ENCODE data around the gene SERPINB13.
"Not testable (repeated sequence)": the region's sequence is repeated elsewhere in the genome, so short reads cannot be mapped to it uniquely, and the experiment has no call there.

The SERPINB13 gene

DNA sequence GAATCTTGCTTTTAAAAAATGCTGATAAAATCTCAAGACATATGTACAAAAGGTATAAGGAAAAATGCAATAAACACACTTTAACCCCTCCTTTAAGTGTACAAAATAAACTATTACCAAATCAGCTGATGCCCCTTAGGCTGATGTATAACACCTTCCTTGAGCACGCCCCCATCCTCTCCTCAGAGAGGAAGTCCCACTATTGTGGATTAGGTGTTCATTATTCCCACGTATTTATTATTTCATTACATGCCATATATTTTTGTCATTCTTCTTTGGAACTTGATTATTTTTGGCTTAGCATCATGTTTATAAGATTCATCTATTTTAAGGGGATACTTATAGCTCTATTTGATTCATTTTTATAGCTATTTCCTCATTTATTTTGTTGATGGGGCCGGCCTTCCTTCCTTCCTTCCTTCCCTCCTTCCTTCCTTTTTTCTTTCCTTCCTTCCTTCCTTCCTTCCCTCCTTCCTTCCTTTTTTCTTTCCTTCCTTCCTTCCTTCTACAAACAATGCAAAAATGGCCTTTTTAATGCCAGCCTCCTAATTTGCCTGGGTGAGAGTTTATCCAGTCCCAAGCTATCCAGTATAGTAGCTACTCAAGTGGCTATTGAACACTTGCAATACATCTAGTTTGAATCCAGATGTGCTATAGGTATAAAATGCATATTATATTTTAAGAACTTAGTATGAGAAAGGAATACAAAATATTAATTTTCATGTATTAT, 4.0 kb downstream of the SERPINB13 start:
- no peak for DNase-seq

DNA sequence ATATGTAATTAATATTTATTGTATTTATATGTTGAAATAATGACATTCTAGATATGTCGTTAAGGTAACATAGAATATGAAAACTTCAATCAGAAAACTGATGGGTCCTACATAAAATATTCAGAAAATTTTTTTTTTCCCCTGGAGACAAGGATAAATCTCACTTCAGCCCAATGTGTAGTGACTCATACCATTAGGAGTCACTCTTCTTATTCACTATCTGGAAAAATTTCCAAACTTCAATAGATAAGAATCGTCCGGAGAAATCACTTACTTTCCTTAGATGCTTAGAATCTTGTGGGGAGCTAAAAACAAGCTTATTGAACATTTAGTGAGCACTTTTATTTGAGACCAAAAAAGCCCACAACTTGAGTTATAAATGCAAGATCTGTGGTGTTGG, 4.6 kb downstream of the SERPINB13 start:
- no peak for DNase-seq

DNA sequence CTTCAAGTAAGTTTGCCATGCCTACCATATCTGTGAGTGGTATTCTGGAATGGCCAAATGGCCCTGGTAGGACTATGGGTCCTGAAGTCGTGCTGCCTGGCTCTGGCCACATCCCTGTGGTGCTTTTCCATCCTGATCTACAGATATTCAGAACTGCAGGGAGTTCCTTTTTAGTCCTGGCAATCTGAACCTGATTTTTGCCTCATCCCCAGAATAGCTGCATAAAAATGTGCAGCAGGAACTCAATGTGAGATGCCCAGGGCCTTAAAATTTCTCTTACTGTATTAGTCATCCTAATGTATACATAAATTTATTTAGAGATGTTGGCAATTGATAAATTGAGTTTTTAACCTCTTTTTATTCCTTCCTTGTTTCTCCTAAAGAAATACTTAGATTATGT, 5.3 kb downstream of the SERPINB13 start:
- DNase-seq, result no peak

DNA sequence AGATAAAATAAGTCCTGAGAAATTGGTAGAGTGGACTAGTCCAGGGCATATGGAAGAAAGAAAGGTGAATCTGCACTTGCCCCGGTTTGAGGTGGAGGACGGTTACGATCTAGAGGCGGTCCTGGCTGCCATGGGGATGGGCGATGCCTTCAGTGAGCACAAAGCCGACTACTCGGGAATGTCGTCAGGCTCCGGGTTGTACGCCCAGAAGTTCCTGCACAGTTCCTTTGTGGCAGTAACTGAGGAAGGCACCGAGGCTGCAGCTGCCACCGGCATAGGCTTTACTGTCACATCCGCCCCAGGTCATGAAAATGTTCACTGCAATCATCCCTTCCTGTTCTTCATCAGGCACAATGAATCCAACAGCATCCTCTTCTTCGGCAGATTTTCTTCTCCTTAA, 9.8 kb downstream of the SERPINB13 start:
- no peak for DNase-seq

DNA sequence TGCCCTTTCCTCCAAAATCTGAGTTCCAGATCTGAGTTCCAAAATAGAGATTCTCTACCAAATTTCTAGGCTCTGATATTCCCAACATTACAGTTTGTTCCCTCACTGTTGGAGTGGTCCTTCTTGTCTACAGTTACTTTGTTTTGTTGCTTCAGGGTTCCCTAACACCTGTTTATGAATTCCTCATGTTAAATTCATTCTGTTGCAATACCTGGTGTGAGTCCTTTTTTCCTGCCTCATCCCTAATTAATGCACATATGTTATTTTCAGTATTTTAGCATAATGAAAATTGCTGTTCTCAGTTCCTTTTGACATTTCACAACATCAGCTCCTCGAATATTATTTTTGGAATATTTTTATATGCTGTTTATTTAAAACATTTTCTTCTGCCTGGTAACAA, 16.2 kb downstream of the SERPINB13 start:
- no peak for DNase-seq

GRCh38 chr18:63603772-63604171, 16.6 kb downstream of the SERPINB13 start:
- DNase-seq, result no peak

GRCh38 chr18:63604791-63605567, 17.8 kb downstream of the SERPINB13 start:
- no peak for DNase-seq

DNA sequence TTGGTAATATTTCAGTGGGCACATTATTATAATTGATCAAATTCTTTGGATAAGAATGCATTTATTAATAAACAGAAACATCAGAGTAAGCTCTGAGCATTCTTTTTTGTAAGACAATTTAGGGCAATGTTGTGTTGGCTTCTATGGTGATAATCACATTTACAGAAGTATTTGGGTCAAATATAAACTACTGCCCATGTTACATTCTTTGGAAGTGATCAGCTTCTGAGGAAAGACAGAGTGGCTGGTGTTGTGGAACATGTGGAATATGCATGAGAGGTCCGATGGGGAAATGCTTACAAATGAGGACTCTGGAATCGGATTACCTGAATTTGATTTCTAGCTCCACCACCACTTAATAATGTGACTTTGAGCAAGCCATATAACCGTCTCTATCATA, 19.4 kb downstream of the SERPINB13 start:
- no peak for DNase-seq

DNA sequence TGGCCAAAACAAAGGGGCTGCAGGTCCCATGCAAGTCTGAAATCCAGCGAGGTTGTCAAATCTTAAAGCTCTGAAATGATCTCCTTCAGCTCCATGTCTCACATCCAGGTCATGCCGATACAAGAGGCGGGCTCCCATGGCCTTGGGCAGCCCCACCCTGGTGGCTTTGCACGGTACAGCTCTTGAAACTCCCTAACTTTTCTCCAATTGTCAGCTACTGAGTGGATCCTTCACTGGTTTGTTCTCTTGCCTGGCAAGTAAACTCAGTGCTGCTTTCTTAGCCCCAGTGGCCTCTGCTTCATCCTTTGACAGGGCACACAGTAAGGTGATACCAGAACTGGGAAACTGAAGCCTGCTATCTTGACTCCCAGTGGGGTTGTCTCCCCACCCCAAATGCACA, 26.3 kb downstream of the SERPINB13 start:
- DNase-seq, result no peak

- DNase-seq, result no peak
Observed at GRCh38 chr18:63617049-63617914, 30.1 kb downstream of the SERPINB13 start.

DNA sequence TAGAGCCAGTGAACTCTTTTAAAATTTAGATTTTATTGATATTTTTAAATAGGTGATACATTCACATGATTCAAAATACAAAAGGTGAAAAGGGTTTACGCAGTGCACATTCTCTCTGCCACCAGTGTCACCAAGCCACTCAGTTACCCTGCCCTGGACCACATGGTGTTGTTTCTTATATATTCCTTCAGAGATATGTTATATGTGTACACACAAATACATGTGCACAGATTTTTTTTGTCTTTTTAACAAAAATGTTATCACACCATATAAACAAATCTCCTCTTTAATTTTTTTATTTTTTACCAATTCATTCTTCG, 30.7 kb downstream of the SERPINB13 start:
- no peak for DNase-seq

DNA sequence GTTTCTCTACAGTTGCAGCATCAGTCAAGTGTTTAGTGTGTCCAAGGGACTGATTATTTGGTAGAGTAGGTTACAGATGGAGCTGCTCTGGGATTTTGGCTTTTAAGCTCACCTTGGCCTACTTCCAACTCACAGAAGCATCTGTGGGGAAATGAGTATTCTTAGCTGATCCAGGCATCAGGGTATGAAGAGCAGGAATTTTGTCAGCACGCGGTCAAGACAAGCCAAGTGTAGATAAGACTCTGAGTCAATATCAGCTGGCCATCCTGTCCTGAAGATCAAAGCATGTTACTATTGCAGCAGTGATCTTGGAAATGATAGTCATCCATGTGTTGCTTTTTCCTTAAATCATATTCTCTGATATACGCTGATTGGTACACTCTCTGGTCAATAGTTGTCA, 32.5 kb downstream of the SERPINB13 start:
- DNase-seq, result no peak

- no peak for DNase-seq
Observed at GRCh38 chr18:63624863-63625262, 37.7 kb downstream of the SERPINB13 start.

- DNase-seq, result no peak
Observed at GRCh38 chr18:63626431-63626830, 39.3 kb downstream of the SERPINB13 start.

- DNase-seq, result no peak
Observed at GRCh38 chr18:63627819-63628218, 40.7 kb downstream of the SERPINB13 start.

- DNase-seq, result no peak
Observed at GRCh38 chr18:63637703-63638102, 50.6 kb downstream of the SERPINB13 start.

DNA sequence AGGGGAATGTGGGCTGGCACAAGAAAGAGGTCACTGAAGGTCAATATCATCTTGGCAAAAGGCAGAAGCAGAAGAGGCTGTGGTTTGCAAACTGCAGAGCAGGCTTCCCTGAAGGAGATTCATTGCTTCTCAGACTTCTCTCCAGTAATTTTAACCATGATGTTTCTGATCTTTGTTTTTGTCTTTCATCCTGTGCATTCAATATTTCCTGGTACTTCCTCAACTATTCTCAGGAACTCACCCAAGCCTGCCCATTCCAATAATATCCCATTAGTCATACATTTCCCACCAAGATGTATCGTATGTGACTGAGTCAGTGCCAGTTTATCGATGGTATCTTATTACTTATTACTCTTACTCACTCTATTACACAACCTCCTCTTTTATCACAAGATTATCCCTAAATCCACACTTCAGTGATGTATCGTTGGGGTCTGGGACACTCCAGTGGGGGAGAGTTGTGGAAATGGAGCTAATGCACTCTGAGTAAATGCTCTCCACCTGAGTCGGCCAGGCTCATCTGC, 54.1 kb downstream of the SERPINB13 start:
- DNase-seq, result not testable (repeated sequence)

GRCh38 chr18:63642668-63643356, 55.7 kb downstream of the SERPINB13 start:
- not testable (repeated sequence) for DNase-seq

DNA sequence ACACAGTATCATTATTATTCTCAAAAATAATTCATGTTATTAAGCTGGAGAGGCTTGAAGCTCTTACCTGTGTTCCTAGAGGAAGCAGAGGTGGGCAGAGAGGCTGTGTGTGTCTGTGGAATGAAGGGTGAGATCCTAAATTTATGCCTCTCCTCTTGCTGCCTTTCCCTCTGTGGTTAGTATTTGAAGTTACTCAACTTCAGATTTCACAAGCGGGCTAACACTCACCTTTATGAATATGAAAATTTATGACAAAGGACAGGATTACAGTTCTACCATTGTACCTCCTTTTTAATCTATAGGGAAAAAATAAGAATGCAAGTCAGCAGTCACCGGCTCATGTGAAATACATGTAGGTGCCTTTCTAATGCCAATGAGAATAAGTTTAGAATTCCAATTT, 57.0 kb downstream of the SERPINB13 start, which contains the start of gene SERPINB4:
Gene SERPINB4 (minus strand): TSS at position 115 of the 400 bp plus-strand sequence. CDS start 679 bp downstream, outside the sequence.
- not testable (repeated sequence) for DNase-seq

DNA sequence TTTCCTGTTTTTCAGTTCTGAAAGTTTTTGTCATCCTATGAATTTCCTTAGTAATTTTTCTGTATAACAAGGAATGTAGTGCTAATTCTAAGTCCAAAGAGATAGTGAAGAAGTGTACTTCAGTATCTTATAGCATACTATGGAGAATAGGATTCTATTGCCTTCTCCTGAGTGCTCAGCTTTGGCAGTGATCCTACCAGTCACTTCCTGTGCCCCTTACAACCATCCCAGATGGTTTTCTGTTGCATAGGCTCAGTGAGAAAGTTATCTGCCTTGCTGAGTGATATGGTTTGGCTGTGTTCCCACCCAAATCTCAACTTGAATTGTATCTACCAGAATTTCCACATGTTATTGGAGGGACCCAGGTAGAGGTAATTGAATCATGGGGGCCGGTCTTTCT, 57.6 kb downstream of the SERPINB13 start:
- DNase-seq, result not testable (repeated sequence)

DNA sequence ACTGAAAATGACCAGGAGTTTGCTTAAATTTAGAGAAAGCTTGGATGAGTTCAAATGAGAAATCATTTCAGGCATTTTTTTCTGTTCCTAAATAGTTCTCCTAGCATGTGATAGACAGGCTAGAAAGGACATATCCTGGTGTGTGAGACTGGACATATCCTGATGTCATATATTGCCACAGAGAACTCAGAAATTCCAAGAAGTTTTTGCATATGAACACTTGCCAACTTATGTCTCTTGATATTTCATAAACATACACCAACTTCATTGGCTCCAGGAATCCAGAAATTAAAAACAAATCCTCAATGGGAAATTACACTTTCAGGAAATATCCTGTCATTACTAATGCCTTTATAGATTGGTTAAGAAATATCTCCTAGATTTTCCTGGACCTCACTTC, 59.8 kb downstream of the SERPINB13 start:
- DNase-seq, result no peak

GRCh38 chr18:63648241-63648640, 61.1 kb downstream of the SERPINB13 start:
- DNase-seq, result no peak

All from activated CD4-positive, alpha-beta T cell treated with anti-CD3 and anti-CD28 coated beads for 4 hours (primary cell).